Measurements from ENCODE around the gene C18orf32.

The C18orf32 gene

GRCh38 chr18:49446481-49446880 lies 40.6 kb downstream of the C18orf32 start:
- Histone ChIP-seq H3K4me3 (ENCODE audit: low read length in 2 of 2) (no peak overlapping the region), H3K36me3 (ENCODE audit: control insufficient read depth in 2 of 2, insufficient read depth in 2 of 2, low read length in 2 of 2) (no peaks in the 10 kb centered on the region)

GRCh38 chr18:49444581-49444980 lies 42.5 kb downstream of the C18orf32 start:
- Histone ChIP-seq H3K27me3 (ENCODE audit: control insufficient read depth in 1 of 2, insufficient read depth in 2 of 2, low read length in 2 of 2) (no peaks in the 10 kb centered on the region), H3K9ac (ENCODE audit: low read length in 2 of 2) (no peak overlapping the region), H3K9me3 (ENCODE audit: control insufficient read depth in 2 of 2, low read length in 2 of 2) (peaks cover 0 to 7% of the 10 kb centered on the region in 2 donors), H3K4me3 (ENCODE audit: low read length in 2 of 2) (no peak overlapping the region), H3K4me1 (ENCODE audit: control insufficient read depth, insufficient read depth, low read length) (no peaks in the 10 kb centered on the region), H3K27ac (ENCODE audit: low read length) (no peak overlapping the region), H3K36me3 (ENCODE audit: control insufficient read depth in 2 of 2, insufficient read depth in 2 of 2, low read length in 2 of 2) (no peaks in the 10 kb centered on the region)

More at GRCh38 chr18:49446481-49446880, 40.6 kb downstream of the C18orf32 start:
- no peaks in the 10 kb centered on the region for H3K27me3 ChIP-seq (ENCODE audit: control insufficient read depth in 1 of 2, insufficient read depth in 2 of 2, low read length in 2 of 2)
- peaks cover 0 to 7% of the 10 kb centered on the region in 2 donors for H3K9me3 ChIP-seq (ENCODE audit: control insufficient read depth in 2 of 2, low read length in 2 of 2)
- no peak overlapping the region for H3K27ac ChIP-seq (ENCODE audit: low read length)
- H3K9ac ChIP-seq (ENCODE audit: low read length in 2 of 2) = no peak overlapping the region
- no peaks in the 10 kb centered on the region for H3K4me1 ChIP-seq (ENCODE audit: control insufficient read depth, insufficient read depth, low read length)

- H3K27ac ChIP-seq (ENCODE audit: low read length) = no peak overlapping the region
- no peaks in the 10 kb centered on the region for H3K27me3 ChIP-seq (ENCODE audit: control insufficient read depth in 1 of 2, insufficient read depth in 2 of 2, low read length in 2 of 2)
Measured at GRCh38 chr18:49443837-49444236, 43.2 kb downstream of the C18orf32 start.

GRCh38 chr18:49441338-49441938 lies 45.6 kb downstream of the C18orf32 start:
- H3K9ac ChIP-seq (ENCODE audit: low read length in 2 of 2) = no peak overlapping the region

More at GRCh38 chr18:49443837-49444236, 43.2 kb downstream of the C18orf32 start:
- Histone ChIP-seq H3K36me3 (ENCODE audit: control insufficient read depth in 2 of 2, insufficient read depth in 2 of 2, low read length in 2 of 2) (no peaks in the 10 kb centered on the region), H3K4me1 (ENCODE audit: control insufficient read depth, insufficient read depth, low read length) (no peaks in the 10 kb centered on the region), H3K4me3 (ENCODE audit: low read length in 2 of 2) (no peak overlapping the region), H3K9me3 (ENCODE audit: control insufficient read depth in 2 of 2, low read length in 2 of 2) (peaks cover 0 to 6% of the 10 kb centered on the region in 2 donors), H3K9ac (ENCODE audit: low read length in 2 of 2) (no peak overlapping the region)

GRCh38 chr18:49435170-49435569 lies 51.9 kb downstream of the C18orf32 start:
- H3K9ac ChIP-seq (ENCODE audit: low read length in 2 of 2) = no peak overlapping the region
- no peaks in the 10 kb centered on the region for H3K36me3 ChIP-seq (ENCODE audit: control insufficient read depth in 2 of 2, insufficient read depth in 2 of 2, low read length in 2 of 2)
- no peak overlapping the region for H3K4me3 ChIP-seq (ENCODE audit: low read length in 2 of 2)
- peaks cover 4% of the 10 kb centered on the region for H3K4me1 ChIP-seq (ENCODE audit: control insufficient read depth, insufficient read depth, low read length)
- H3K9me3 ChIP-seq (ENCODE audit: control insufficient read depth in 2 of 2, low read length in 2 of 2) = no peaks in the 10 kb centered on the region
- no peaks in the 10 kb centered on the region for H3K27me3 ChIP-seq (ENCODE audit: control insufficient read depth in 1 of 2, insufficient read depth in 2 of 2, low read length in 2 of 2)
- no peak overlapping the region for H3K27ac ChIP-seq (ENCODE audit: low read length)

More at GRCh38 chr18:49441338-49441938, 45.6 kb downstream of the C18orf32 start:
- H3K4me3 ChIP-seq (ENCODE audit: low read length in 2 of 2) = no peak overlapping the region
- no peaks in the 10 kb centered on the region for H3K27me3 ChIP-seq (ENCODE audit: control insufficient read depth in 1 of 2, insufficient read depth in 2 of 2, low read length in 2 of 2)
- H3K4me1 ChIP-seq (ENCODE audit: control insufficient read depth, insufficient read depth, low read length) = peaks cover 4% of the 10 kb centered on the region
- no peaks in the 10 kb centered on the region for H3K9me3 ChIP-seq (ENCODE audit: control insufficient read depth in 2 of 2, low read length in 2 of 2)
- H3K36me3 ChIP-seq (ENCODE audit: control insufficient read depth in 2 of 2, insufficient read depth in 2 of 2, low read length in 2 of 2) = no peaks in the 10 kb centered on the region
- no peak overlapping the region for H3K27ac ChIP-seq (ENCODE audit: low read length)

GRCh38 chr18:49432602-49433001 lies 54.4 kb downstream of the C18orf32 start:
- Histone ChIP-seq H3K4me3 (ENCODE audit: low read length in 2 of 2) (no peak overlapping the region), H3K4me1 (ENCODE audit: control insufficient read depth, insufficient read depth, low read length) (no peaks in the 10 kb centered on the region), H3K36me3 (ENCODE audit: control insufficient read depth in 2 of 2, insufficient read depth in 2 of 2, low read length in 2 of 2) (peaks cover 6 to 12% of the 10 kb centered on the region in 2 donors), H3K9ac (ENCODE audit: low read length in 2 of 2) (no peak overlapping the region), H3K27me3 (ENCODE audit: control insufficient read depth in 1 of 2, insufficient read depth in 2 of 2, low read length in 2 of 2) (no peaks in the 10 kb centered on the region), H3K27ac (ENCODE audit: low read length) (no peak overlapping the region), H3K9me3 (ENCODE audit: control insufficient read depth in 2 of 2, low read length in 2 of 2) (no peaks in the 10 kb centered on the region)

- Histone ChIP-seq H3K9me3 (ENCODE audit: control insufficient read depth in 2 of 2, low read length in 2 of 2) (no peaks in the 10 kb centered on the region), H3K27ac (ENCODE audit: low read length) (no peak overlapping the region), H3K4me3 (ENCODE audit: low read length in 2 of 2) (no peak overlapping the region), H3K27me3 (ENCODE audit: control insufficient read depth in 1 of 2, insufficient read depth in 2 of 2, low read length in 2 of 2) (no peaks in the 10 kb centered on the region), H3K9ac (ENCODE audit: low read length in 2 of 2) (no peak overlapping the region), H3K4me1 (ENCODE audit: control insufficient read depth, insufficient read depth, low read length) (no peaks in the 10 kb centered on the region), H3K36me3 (ENCODE audit: control insufficient read depth in 2 of 2, insufficient read depth in 2 of 2, low read length in 2 of 2) (peaks cover 7 to 12% of the 10 kb centered on the region in 2 donors)
Measured at GRCh38 chr18:49431165-49431962, 55.7 kb downstream of the C18orf32 start.
